ENCODE data around the gene RDH11. TPM values are rescaled to one million over a fixed set of nuclear protein-coding genes. Genes with fewer than 3 reads are reported as not detected.

RDH11 gene
- total RNA-seq, 1 donor from 2014 or later: 25.1 TPM

DNA sequence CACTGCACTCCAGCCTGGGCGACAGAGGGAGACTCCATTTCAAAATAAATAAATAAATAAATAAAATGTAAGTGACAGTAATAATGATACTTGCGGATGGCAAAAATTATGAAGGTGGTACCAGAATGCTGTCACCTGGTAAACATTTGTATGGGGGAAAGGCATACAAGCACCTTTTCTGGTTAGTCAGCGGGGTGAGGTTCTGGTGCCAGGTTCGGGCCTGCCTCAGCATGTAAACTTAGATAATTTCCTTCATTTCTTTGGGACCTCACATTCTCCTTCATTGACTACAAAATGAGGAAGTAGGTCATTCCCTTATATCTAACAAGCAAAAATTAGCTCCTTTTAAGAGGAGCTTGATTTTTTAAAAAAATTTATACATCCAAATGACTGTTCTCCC lies 31.9 kb downstream of the RDH11 start:
- Histone ChIP-seq H3K4me1 (peaks cover 0 to 5% of the 10 kb centered on the region in 2 donors), H3K9me3 (no peaks in the 10 kb centered on the region), H3K27me3 (no peaks in the 10 kb centered on the region), H3K36me3 (peaks cover 14% of the 10 kb centered on the region in 2 donors), H3K4me3 (no peak overlapping the region), H3K27ac (no peak overlapping the region)
- intact Hi-C loops (cut with DNase I): no loop called here
- DNase-seq (ENCODE audit: low spot score in 2 of 2): no peak
- TF ChIP-seq, protein P1, sequence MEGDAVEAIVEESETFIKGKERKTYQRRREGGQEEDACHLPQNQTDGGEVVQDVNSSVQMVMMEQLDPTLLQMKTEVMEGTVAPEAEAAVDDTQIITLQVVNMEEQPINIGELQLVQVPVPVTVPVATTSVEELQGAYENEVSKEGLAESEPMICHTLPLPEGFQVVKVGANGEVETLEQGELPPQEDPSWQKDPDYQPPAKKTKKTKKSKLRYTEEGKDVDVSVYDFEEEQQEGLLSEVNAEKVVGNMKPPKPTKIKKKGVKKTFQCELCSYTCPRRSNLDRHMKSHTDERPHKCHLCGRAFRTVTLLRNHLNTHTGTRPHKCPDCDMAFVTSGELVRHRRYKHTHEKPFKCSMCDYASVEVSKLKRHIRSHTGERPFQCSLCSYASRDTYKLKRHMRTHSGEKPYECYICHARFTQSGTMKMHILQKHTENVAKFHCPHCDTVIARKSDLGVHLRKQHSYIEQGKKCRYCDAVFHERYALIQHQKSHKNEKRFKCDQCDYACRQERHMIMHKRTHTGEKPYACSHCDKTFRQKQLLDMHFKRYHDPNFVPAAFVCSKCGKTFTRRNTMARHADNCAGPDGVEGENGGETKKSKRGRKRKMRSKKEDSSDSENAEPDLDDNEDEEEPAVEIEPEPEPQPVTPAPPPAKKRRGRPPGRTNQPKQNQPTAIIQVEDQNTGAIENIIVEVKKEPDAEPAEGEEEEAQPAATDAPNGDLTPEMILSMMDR (IDR thresholded peaks at IDR 0.05): no peak

DNA sequence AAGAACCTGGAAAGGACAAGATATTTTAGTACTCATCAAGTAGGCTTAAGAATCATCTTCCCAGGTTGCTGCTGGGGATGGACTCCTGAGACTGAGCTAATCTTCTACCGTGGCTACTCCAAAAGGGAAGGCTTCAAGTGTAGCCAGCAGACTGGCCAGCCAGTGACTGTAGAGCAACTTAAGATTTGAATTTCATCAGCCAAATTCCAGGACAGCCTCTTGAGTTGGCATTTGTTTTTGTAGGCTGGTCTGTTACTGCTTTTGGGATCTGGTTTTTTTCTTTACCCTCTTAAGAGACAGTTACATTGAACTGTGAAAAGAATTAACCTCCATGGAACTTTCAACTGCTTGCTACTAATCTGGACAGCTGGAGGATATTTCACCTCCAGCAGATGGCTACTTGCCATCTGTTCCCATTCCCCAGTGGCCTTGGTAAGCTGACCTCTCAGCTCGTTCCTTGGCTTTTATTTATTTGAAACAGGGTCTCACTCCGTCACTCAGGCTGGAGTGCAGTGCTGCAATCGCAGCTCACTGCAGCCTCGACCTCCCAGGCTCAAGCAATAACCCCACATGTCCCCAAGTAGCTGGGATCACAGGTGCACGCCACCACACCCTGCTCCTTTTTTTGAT lies 41.8 kb downstream of the RDH11 start:
- DNase-seq (ENCODE audit: low spot score in 2 of 2): no peak
- TF ChIP-seq, protein P1 (IDR thresholded peaks at IDR 0.05): no peak
- Histone ChIP-seq H3K4me1 (no peaks in the 10 kb centered on the region), H3K36me3 (peaks cover 77 to 96% of the 10 kb centered on the region in 2 donors), H3K9me3 (no peaks in the 10 kb centered on the region), H3K4me3 (no peak overlapping the region), H3K27me3 (no peaks in the 10 kb centered on the region), H3K27ac (no peak overlapping the region)
- intact Hi-C loops (cut with DNase I): no loop called here

DNA sequence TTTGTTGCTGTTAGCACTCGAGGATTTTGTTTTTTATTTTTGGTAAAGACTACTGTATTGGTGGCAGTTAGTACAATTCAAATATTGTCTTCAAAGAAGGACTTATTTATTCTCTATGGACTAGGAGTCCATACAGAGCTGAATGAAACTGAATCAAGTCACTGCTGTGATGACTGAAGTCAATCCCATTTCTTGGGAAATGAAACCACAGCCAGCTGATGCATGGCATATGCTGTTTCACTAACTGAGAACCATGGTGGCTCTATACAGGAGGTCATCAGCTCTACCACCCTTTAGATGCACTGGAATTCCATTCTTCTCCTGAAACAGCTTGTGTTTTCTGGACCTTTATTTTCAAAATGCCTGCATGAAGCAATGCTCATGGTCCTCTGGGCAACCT lies 43.4 kb downstream of the RDH11 start:
- no peaks in the 10 kb centered on the region for H3K27me3 ChIP-seq
- no peaks in the 10 kb centered on the region for H3K9me3 ChIP-seq
- H3K36me3 ChIP-seq: peaks cover 79 to 91% of the 10 kb centered on the region in 2 donors
- intact Hi-C loops (cut with DNase I): no loop called here
- no peak for DNase-seq (ENCODE audit: low spot score in 2 of 2)
- no peak overlapping the region for H3K4me3 ChIP-seq
- TF ChIP-seq, protein P1 (IDR thresholded peaks at IDR 0.05): no peak
- H3K27ac ChIP-seq: no peak overlapping the region
- H3K4me1 ChIP-seq: no peaks in the 10 kb centered on the region

DNA sequence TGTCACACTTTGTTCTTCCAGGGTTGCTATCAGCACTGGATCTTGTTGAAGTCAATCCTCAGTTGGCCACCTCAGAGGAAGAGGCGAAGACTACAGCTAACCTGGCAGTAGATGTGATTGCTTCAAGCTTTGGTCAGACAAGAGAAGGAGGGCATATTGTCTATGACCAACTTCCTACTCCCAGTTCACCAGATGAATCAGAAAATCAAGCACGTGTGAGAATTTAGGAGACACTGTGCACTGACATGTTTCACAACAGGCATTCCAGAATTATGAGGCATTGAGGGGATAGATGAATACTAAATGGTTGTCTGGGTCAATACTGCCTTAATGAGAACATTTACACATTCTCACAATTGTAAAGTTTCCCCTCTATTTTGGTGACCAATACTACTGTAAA lies 44.9 kb downstream of the RDH11 start:
- TF ChIP-seq, protein P1 (IDR thresholded peaks at IDR 0.05): no peak
- Histone ChIP-seq H3K4me3 (no peak overlapping the region), H3K27ac (no peak overlapping the region), H3K36me3 (peaks cover 69 to 84% of the 10 kb centered on the region in 2 donors), H3K27me3 (no peaks in the 10 kb centered on the region), H3K9me3 (no peaks in the 10 kb centered on the region), H3K4me1 (no peaks in the 10 kb centered on the region)
- intact Hi-C loops (cut with DNase I): no loop called here
- no peak for DNase-seq (ENCODE audit: low spot score in 2 of 2)

DNA sequence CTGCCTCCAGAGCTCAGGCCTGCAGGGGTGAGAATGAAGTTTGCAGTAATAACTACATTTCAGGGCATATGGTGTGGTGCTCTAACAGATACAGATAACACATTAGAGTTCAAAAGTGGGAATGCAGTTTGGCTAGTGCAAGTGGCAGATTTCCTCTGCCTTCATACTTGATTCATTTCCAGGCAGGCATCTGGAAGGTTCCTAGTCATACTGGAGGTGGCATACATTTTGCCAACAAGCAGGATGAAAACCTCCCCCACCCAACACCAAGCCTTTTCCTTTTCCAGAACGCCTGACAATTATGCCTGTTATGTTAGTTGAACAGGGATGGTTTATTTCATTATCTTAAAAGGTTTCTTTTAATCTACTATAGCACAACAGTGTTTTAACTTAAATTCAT lies 45.4 kb downstream of the RDH11 start:
- intact Hi-C loops (cut with DNase I): no loop called here
- Histone ChIP-seq H3K27ac (no peak overlapping the region), H3K36me3 (peaks cover 66 to 78% of the 10 kb centered on the region in 2 donors)

More for the DNA sequence above, 45.4 kb downstream of the RDH11 start:
- H3K4me1 ChIP-seq: no peaks in the 10 kb centered on the region
- TF ChIP-seq, protein P1 (IDR thresholded peaks at IDR 0.05): no peak
- no peaks in the 10 kb centered on the region for H3K27me3 ChIP-seq
- H3K9me3 ChIP-seq: no peaks in the 10 kb centered on the region
- H3K4me3 ChIP-seq: no peak overlapping the region
- DNase-seq (ENCODE audit: low spot score in 2 of 2): no peak
